Measurements from ENCODE around the gene GSTM4. TPM values are rescaled to one million over a fixed set of nuclear protein-coding genes. Genes with fewer than 3 reads are reported as not detected.

GSTM4 gene
- polyA plus RNA-seq, 1 donor from 2014 or later, result 0.71 TPM

DNA sequence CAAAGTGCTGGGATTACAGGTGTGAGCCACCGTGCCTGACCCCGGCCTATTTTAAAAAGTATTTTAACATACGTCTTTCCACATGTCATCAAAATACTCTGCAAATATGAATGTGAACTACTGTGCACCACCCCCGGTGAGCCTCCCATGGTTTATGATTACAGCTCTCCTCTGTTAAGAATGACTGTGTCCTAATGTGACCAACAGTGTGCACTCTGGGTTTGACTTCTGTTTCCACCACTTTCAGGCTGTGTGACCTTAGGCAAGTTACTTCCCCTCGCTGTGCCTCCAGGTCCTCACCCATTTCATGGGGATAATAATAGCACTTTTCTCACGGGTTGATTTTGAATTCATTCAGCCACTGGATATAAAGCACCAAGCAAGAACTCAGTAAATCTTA is 21.6 kb upstream of the GSTM4 start:
- Histone ChIP-seq H3F3A (ENCODE audit: insufficient read depth, low read length, poor library complexity, severe bottlenecking) (no peaks in the 10 kb centered on the region), H3K27me3 (ENCODE audit: insufficient read depth, low read depth, low read length) (no peaks in the 10 kb centered on the region), H3K36me3 (ENCODE audit: insufficient read depth, low read length) (no peaks in the 10 kb centered on the region), H3K79me2 (replicated peaks; ENCODE audit: insufficient read depth, low read length) (no peaks in the 10 kb centered on the region), H3K9me3 (ENCODE audit: low read length) (no peaks in the 10 kb centered on the region), H3K9ac (ENCODE audit: low read length) (no peak overlapping the region), H4K20me1 (ENCODE audit: insufficient read depth) (no peaks in the 10 kb centered on the region), H3K9me2 (ENCODE audit: insufficient read depth, low read length) (no peaks in the 10 kb centered on the region), H3K4me3 (ENCODE audit: low read length) (no peak overlapping the region), H3K27ac (ENCODE audit: low read length) (no peak overlapping the region), H3K4me2 (ENCODE audit: low read length) (no peak overlapping the region), H2AFZ (ENCODE audit: low read depth, low read length) (no peak overlapping the region)
- TF ChIP-seq POLR2AphosphoS5 (IDR thresholded peaks at IDR 0.05), result no peak
- no peak for TF ChIP-seq EP300 (conservative IDR thresholded peaks at IDR 0.05; ENCODE audit: poor library complexity, severe bottlenecking)
- no peak for TF ChIP-seq MXI1 (conservative IDR thresholded peaks at IDR 0.05; ENCODE audit: poor library complexity, severe bottlenecking)
- TF ChIP-seq EZH2 (IDR thresholded peaks at IDR 0.05; ENCODE audit: borderline replicate concordance, insufficient read depth, low read length, poor library complexity, severe bottlenecking), result no peak
- TF ChIP-seq SMC3 (conservative IDR thresholded peaks at IDR 0.05; ENCODE audit: poor library complexity), result no peak
- no peak for TF ChIP-seq TAF1 (IDR thresholded peaks at IDR 0.05; ENCODE audit: low read depth)
- no peak for TF ChIP-seq RAD21 (conservative IDR thresholded peaks at IDR 0.05)
- TF ChIP-seq, protein P1, sequence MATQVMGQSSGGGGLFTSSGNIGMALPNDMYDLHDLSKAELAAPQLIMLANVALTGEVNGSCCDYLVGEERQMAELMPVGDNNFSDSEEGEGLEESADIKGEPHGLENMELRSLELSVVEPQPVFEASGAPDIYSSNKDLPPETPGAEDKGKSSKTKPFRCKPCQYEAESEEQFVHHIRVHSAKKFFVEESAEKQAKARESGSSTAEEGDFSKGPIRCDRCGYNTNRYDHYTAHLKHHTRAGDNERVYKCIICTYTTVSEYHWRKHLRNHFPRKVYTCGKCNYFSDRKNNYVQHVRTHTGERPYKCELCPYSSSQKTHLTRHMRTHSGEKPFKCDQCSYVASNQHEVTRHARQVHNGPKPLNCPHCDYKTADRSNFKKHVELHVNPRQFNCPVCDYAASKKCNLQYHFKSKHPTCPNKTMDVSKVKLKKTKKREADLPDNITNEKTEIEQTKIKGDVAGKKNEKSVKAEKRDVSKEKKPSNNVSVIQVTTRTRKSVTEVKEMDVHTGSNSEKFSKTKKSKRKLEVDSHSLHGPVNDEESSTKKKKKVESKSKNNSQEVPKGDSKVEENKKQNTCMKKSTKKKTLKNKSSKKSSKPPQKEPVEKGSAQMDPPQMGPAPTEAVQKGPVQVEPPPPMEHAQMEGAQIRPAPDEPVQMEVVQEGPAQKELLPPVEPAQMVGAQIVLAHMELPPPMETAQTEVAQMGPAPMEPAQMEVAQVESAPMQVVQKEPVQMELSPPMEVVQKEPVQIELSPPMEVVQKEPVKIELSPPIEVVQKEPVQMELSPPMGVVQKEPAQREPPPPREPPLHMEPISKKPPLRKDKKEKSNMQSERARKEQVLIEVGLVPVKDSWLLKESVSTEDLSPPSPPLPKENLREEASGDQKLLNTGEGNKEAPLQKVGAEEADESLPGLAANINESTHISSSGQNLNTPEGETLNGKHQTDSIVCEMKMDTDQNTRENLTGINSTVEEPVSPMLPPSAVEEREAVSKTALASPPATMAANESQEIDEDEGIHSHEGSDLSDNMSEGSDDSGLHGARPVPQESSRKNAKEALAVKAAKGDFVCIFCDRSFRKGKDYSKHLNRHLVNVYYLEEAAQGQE (IDR thresholded peaks at IDR 0.05; ENCODE audit: borderline replicate concordance), result no peak
- TF ChIP-seq, protein P2, sequence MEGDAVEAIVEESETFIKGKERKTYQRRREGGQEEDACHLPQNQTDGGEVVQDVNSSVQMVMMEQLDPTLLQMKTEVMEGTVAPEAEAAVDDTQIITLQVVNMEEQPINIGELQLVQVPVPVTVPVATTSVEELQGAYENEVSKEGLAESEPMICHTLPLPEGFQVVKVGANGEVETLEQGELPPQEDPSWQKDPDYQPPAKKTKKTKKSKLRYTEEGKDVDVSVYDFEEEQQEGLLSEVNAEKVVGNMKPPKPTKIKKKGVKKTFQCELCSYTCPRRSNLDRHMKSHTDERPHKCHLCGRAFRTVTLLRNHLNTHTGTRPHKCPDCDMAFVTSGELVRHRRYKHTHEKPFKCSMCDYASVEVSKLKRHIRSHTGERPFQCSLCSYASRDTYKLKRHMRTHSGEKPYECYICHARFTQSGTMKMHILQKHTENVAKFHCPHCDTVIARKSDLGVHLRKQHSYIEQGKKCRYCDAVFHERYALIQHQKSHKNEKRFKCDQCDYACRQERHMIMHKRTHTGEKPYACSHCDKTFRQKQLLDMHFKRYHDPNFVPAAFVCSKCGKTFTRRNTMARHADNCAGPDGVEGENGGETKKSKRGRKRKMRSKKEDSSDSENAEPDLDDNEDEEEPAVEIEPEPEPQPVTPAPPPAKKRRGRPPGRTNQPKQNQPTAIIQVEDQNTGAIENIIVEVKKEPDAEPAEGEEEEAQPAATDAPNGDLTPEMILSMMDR (IDR thresholded peaks at IDR 0.05; ENCODE audit: poor library complexity, severe bottlenecking), result no peak

DNA sequence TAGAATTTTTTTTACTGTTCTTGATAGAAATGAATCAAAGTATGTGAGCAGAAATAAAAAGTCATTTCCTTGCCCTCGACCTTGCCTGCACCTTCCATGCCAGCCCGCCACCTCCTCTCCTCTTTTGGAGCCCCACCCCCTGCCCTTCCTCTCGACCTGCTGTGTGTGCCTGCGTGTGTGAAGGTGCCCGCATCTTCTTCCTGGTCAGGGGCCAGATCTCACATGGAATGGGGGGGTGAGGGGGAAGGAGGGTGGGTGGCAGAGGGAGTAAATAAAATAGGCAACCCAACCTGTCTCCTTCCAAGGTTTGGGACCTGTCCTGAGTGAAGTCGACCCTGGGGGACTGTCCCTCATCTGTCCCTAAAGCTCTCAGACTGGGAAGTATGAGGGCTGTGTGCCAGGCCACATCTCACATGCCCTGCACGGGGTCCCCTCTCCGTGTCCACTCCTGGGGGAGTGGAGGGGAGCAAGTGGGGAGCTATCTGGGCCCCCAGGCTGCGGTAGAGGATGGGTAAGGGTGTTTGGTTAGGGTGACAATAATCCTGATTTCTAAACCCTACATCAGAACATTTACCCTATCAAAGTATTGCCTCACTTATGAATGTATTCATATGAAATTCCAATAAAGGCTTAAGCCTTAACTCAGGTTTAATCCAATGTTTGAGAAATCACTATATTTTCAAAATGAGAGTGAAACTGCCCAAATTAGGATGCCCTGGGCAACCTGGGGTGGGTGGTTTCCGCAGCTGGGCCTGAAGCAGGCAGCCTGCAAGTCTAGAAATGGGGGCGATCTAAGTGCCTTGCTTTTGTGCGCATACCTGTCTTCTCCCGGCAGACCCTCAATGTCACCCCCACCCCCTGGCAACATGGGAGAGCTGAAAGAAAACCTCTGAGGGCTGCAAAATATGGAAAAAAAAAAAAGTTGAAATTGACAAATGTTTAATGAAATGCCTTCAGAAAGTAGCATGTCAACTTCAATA is 20.8 kb upstream of the GSTM4 start:
- Histone ChIP-seq H3K9ac (ENCODE audit: low read length) (no peak overlapping the region), H3K27ac (ENCODE audit: low read length) (no peak overlapping the region), H3K36me3 (ENCODE audit: insufficient read depth, low read length) (no peaks in the 10 kb centered on the region), H3K79me2 (replicated peaks; ENCODE audit: insufficient read depth, low read length) (no peaks in the 10 kb centered on the region), H3K9me3 (ENCODE audit: low read length) (no peaks in the 10 kb centered on the region), H4K20me1 (ENCODE audit: insufficient read depth) (no peaks in the 10 kb centered on the region), H3K27me3 (ENCODE audit: insufficient read depth, low read depth, low read length) (no peaks in the 10 kb centered on the region), H3K9me2 (ENCODE audit: insufficient read depth, low read length) (no peaks in the 10 kb centered on the region), H3K4me2 (ENCODE audit: low read length) (no peak overlapping the region), H2AFZ (ENCODE audit: low read depth, low read length) (no peak overlapping the region), H3K4me3 (ENCODE audit: low read length) (no peak overlapping the region), H3F3A (ENCODE audit: insufficient read depth, low read length, poor library complexity, severe bottlenecking) (no peaks in the 10 kb centered on the region)
- TF ChIP-seq RAD21 (conservative IDR thresholded peaks at IDR 0.05) (no peak), EZH2 (IDR thresholded peaks at IDR 0.05; ENCODE audit: borderline replicate concordance, insufficient read depth, low read length, poor library complexity, severe bottlenecking) (no peak), POLR2AphosphoS5 (IDR thresholded peaks at IDR 0.05) (no peak), TAF1 (IDR thresholded peaks at IDR 0.05; ENCODE audit: low read depth) (no peak), EP300 (conservative IDR thresholded peaks at IDR 0.05; ENCODE audit: poor library complexity, severe bottlenecking) (no peak), SMC3 (conservative IDR thresholded peaks at IDR 0.05; ENCODE audit: poor library complexity) (no peak), MXI1 (conservative IDR thresholded peaks at IDR 0.05; ENCODE audit: poor library complexity, severe bottlenecking) (no peak)
- TF ChIP-seq, protein P2 (IDR thresholded peaks at IDR 0.05; ENCODE audit: poor library complexity, severe bottlenecking), result no peak
- TF ChIP-seq, protein P1 (IDR thresholded peaks at IDR 0.05; ENCODE audit: borderline replicate concordance), result no peak
